ENCODE data around the gene TIGD3.

TIGD3 gene

GRCh38 chr11:65317025-65317786 is 37.3 kb upstream of the TIGD3 start:
- peak; percentile 94 for DNase-seq (ENCODE audit: low read depth)
- peak overlapping the region; percentile 94 for H3K4me3 ChIP-seq (ENCODE audit: low read length)

DNA sequence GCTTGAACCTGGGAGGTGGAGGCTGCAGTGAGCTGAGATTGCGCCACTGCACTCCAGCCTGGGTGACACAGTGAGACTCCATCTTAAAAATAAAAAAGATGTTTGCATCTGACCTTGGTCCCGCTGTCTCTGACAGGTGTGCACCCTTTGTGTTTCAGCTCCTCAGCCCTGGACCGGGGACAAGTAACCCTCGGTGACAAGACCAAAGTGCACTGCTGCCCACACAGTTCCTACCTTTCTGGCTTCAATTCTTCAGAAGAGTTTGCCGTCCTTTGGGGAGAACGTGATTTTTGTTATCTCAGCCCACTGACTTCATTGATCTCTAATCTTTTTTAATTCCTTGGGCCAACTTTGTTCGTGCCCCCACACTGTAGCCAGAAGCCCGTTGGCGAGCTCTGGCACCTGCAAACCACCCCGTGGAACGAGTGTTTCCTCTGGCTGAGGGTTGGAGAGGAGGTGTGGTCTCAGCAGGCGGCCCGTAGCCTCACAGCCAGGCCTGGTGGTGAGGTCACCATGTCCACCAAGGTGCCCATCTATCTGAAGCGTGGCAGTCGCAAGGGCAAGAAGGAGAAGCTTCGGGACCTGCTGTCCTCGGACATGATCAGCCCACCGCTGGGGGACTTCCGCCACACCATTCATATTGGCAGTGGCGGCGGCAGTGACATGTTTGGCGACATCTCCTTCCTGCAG is 34.0 kb upstream of the TIGD3 start:
- TF ChIP-seq, protein P1, sequence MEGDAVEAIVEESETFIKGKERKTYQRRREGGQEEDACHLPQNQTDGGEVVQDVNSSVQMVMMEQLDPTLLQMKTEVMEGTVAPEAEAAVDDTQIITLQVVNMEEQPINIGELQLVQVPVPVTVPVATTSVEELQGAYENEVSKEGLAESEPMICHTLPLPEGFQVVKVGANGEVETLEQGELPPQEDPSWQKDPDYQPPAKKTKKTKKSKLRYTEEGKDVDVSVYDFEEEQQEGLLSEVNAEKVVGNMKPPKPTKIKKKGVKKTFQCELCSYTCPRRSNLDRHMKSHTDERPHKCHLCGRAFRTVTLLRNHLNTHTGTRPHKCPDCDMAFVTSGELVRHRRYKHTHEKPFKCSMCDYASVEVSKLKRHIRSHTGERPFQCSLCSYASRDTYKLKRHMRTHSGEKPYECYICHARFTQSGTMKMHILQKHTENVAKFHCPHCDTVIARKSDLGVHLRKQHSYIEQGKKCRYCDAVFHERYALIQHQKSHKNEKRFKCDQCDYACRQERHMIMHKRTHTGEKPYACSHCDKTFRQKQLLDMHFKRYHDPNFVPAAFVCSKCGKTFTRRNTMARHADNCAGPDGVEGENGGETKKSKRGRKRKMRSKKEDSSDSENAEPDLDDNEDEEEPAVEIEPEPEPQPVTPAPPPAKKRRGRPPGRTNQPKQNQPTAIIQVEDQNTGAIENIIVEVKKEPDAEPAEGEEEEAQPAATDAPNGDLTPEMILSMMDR (conservative IDR thresholded peaks at IDR 0.05; ENCODE audit: low read length), result no peak
- H3K4me3 ChIP-seq (ENCODE audit: low read length), result no peak overlapping the region
- no peak for DNase-seq (ENCODE audit: low read depth)

More at GRCh38 chr11:65317025-65317786, 37.3 kb upstream of the TIGD3 start:
- TF ChIP-seq, protein P1 (conservative IDR thresholded peaks at IDR 0.05; ENCODE audit: low read length), result 0 out of 2 replicates have a peak, but pooled peaks have one; percentile 15

GRCh38 chr11:65321076-65321475 is 33.5 kb upstream of the TIGD3 start:
- TF ChIP-seq, protein P1 (conservative IDR thresholded peaks at IDR 0.05; ENCODE audit: low read length), result no peak
- H3K4me3 ChIP-seq (ENCODE audit: low read length), result no peak overlapping the region
- DNase-seq (ENCODE audit: low read depth), result no peak

DNA sequence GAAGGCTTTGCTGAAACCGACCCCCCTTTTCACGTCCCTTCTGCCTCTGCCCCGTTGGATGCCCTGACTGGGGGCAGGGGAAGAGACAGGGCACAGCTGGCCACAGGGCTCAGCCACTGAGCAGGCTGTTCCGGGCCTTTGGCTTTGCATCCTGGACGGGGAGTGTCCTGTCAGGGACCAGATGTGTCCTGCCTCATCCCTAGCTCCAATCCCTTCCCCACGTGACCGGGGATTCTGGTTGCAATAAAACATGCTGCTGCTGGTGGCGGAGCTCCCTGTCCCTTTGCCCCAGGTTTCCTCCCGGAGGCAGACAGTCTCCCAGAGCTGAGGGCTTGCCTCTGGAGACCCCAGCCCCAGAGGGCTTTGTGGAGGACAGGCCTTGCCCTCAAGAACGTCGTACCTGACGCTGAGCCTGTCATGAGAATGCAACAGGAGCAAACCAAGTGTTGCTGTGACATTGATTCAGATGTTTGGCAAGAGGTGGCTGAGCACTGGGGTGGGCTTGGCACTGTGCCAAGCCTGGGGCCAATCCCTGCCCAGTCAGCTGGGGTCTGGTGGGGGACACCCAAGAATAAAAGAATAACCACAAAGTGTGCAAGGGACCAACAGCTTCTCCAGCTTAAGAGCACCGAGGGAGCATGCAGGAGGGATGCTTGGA is 32.6 kb upstream of the TIGD3 start:
- DNase-seq (ENCODE audit: low read depth), result no peak
- TF ChIP-seq, protein P1 (conservative IDR thresholded peaks at IDR 0.05; ENCODE audit: low read length), result no peak
- no peak overlapping the region for H3K4me3 ChIP-seq (ENCODE audit: low read length)

GRCh38 chr11:65323813-65324212 is 30.7 kb upstream of the TIGD3 start:
- H3K4me3 ChIP-seq (ENCODE audit: low read length), result no peak overlapping the region
- TF ChIP-seq, protein P1 (conservative IDR thresholded peaks at IDR 0.05; ENCODE audit: low read length), result no peak
- DNase-seq (ENCODE audit: low read depth), result no peak

DNA sequence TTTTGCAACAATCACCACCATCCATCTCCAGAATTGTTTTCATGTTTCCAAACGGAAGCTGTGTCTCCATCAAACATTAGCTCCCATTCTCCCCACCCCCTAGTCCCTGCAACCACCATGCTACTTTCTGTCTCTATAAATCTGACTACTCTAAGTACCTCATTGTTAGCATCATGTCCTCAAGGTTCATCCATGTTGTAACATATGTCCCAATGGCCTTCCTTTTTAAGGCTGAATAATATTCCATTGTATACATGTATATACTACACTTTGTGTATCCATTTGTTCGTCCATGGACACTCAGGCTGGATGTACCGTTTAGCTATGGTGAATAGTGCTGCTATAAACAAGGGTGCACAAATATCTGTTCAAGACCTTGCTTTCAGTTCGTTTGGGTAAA is 29.1 kb upstream of the TIGD3 start:
- DNase-seq (ENCODE audit: low read depth), result no peak
- TF ChIP-seq, protein P1 (conservative IDR thresholded peaks at IDR 0.05; ENCODE audit: low read length), result no peak
- H3K4me3 ChIP-seq (ENCODE audit: low read length), result no peak overlapping the region
